Panc1 (cell line): ENCODE data around the gene RSAD2.

Source experiments
- SIN3A ChIP-seq: IDR thresholded peaks from 2 replicates; pipeline ENCODE4 v1.6.1; 2012; ENCODE audit warnings: low read depth, mild to moderate bottlenecking, low read length, moderate library complexity, borderline replicate concordance; ENCODE audit not compliant: insufficient read depth
- TF ChIP-seq, protein P1 (sequence below): fragments of 450-650 bp; IDR thresholded peaks from 2 replicates; pipeline ENCODE4 v1.5.1; 2017; ENCODE audit warnings: mild to moderate bottlenecking
- TF ChIP-seq, protein P2 (sequence below), 2 experiments: IDR thresholded peaks; 2 replicates each; pipeline ENCODE4 v1.6.1; 2011 to 2012; ENCODE audit warnings: low read depth in 2 of 2, control low read depth in 1 of 2, low read length in 1 of 2, mild to moderate bottlenecking in 1 of 2, moderate library complexity in 1 of 2; ENCODE audit not compliant: insufficient read depth in 1 of 2

DNA sequence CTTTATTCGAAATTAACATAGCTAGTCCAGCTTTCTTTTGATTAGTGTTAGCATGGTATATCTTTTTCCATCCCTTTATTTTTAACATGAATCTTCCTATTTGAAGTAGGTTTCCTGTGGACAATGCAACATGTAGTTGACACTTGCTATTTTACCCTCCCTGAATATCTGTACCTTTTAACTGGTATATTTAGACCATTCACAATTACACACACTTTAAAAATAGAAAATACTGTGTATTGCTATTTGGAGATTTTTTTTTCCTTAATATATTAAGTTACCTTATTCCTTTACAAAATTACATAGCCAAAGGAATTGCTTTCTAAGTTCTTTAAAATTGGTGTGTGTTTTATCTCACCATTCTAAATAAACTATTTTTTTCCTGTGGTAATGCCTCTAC lies 54.6 kb downstream of the RSAD2 start:
- TF ChIP-seq, protein P1, sequence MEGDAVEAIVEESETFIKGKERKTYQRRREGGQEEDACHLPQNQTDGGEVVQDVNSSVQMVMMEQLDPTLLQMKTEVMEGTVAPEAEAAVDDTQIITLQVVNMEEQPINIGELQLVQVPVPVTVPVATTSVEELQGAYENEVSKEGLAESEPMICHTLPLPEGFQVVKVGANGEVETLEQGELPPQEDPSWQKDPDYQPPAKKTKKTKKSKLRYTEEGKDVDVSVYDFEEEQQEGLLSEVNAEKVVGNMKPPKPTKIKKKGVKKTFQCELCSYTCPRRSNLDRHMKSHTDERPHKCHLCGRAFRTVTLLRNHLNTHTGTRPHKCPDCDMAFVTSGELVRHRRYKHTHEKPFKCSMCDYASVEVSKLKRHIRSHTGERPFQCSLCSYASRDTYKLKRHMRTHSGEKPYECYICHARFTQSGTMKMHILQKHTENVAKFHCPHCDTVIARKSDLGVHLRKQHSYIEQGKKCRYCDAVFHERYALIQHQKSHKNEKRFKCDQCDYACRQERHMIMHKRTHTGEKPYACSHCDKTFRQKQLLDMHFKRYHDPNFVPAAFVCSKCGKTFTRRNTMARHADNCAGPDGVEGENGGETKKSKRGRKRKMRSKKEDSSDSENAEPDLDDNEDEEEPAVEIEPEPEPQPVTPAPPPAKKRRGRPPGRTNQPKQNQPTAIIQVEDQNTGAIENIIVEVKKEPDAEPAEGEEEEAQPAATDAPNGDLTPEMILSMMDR = no peak
- TF ChIP-seq, protein P2, sequence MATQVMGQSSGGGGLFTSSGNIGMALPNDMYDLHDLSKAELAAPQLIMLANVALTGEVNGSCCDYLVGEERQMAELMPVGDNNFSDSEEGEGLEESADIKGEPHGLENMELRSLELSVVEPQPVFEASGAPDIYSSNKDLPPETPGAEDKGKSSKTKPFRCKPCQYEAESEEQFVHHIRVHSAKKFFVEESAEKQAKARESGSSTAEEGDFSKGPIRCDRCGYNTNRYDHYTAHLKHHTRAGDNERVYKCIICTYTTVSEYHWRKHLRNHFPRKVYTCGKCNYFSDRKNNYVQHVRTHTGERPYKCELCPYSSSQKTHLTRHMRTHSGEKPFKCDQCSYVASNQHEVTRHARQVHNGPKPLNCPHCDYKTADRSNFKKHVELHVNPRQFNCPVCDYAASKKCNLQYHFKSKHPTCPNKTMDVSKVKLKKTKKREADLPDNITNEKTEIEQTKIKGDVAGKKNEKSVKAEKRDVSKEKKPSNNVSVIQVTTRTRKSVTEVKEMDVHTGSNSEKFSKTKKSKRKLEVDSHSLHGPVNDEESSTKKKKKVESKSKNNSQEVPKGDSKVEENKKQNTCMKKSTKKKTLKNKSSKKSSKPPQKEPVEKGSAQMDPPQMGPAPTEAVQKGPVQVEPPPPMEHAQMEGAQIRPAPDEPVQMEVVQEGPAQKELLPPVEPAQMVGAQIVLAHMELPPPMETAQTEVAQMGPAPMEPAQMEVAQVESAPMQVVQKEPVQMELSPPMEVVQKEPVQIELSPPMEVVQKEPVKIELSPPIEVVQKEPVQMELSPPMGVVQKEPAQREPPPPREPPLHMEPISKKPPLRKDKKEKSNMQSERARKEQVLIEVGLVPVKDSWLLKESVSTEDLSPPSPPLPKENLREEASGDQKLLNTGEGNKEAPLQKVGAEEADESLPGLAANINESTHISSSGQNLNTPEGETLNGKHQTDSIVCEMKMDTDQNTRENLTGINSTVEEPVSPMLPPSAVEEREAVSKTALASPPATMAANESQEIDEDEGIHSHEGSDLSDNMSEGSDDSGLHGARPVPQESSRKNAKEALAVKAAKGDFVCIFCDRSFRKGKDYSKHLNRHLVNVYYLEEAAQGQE (IDR thresholded peaks at IDR 0.05; ENCODE audit: insufficient read depth in 1 of 2, low read depth in 2 of 2, low read length in 1 of 2) = no peak
- TF ChIP-seq SIN3A = no peak
